WERI-Rb-1 (cell line): ENCODE results near the gene SCAI.
"Not testable (repeated sequence)": the region's sequence is repeated elsewhere in the genome, so short reads cannot be mapped to it uniquely, and the experiment has no call there.

Experiments used
- DNase-seq: peaks from one replicate; pipeline ENCODE4 v3.0.0-alpha.2; 2020
- H3K27ac ChIP-seq: fragments of 250-450 bp; sonication (Bioruptor Pico); 2 replicates; pipeline ENCODE4 v1.5.1; 2020; ENCODE audit warnings: mild to moderate bottlenecking, moderate library complexity
- H3K27me3 ChIP-seq: fragments of 250-450 bp; sonication (Bioruptor Pico); 2 replicates; pipeline ENCODE4 v1.5.1; 2021; ENCODE audit warnings: mild to moderate bottlenecking, low read depth, moderate library complexity; ENCODE audit not compliant: insufficient read depth, severe bottlenecking
- H3K36me3 ChIP-seq: fragments of 250-450 bp; sonication (Bioruptor Pico); 2 replicates; pipeline ENCODE4 v1.5.1; 2020; ENCODE audit warnings: mild to moderate bottlenecking, moderate library complexity
- H3K4me3 ChIP-seq: 2 replicates; pipeline ENCODE4 v1.5.1; 2011; ENCODE audit warnings: low read depth, mild to moderate bottlenecking, control low read depth, low read length
- H3K9me3 ChIP-seq: fragments of 250-450 bp; sonication (Bioruptor Pico); 2 replicates; pipeline ENCODE4 v1.5.1; 2021; ENCODE audit warnings: mild to moderate bottlenecking, moderate library complexity; ENCODE audit not compliant: severe bottlenecking
- CTCF ChIP-seq: IDR thresholded peaks from 2 replicates; pipeline ENCODE4 v1.5.1; 2011; ENCODE audit warnings: low read depth, mild to moderate bottlenecking, control low read depth, inconsistent platforms, low read length

The SCAI gene

GRCh38 chr9:125183054-125183453 is 39.7 kb upstream of the SCAI start:
- no peak for TF ChIP-seq CTCF
- H3K27me3 ChIP-seq: no peaks in the 10 kb centered on the region
- no peak overlapping the region for H3K27ac ChIP-seq
- DNase-seq: no peak
- no peak overlapping the region for H3K4me3 ChIP-seq
- no peaks in the 10 kb centered on the region for H3K9me3 ChIP-seq
- H3K36me3 ChIP-seq: peaks cover 33% of the 10 kb centered on the region

- H3K4me3 ChIP-seq, H3K9me3 ChIP-seq, H3K27me3 ChIP-seq, H3K27ac ChIP-seq, DNase-seq: not testable (repeated sequence)
- peaks cover 22% of the 10 kb centered on the region for H3K36me3 ChIP-seq
These were observed 38.4 kb upstream of the SCAI start for GRCh38 chr9:125181756-125182155.

GRCh38 chr9:125180876-125181275 is 37.5 kb upstream of the SCAI start:
- TF ChIP-seq CTCF: no peak
- Histone ChIP-seq H3K9me3 (no peaks in the 10 kb centered on the region), H3K36me3 (peaks cover 27% of the 10 kb centered on the region), H3K27me3 (no peaks in the 10 kb centered on the region), H3K4me3 (no peak overlapping the region), H3K27ac (no peak overlapping the region)
- DNase-seq: no peak

DNA sequence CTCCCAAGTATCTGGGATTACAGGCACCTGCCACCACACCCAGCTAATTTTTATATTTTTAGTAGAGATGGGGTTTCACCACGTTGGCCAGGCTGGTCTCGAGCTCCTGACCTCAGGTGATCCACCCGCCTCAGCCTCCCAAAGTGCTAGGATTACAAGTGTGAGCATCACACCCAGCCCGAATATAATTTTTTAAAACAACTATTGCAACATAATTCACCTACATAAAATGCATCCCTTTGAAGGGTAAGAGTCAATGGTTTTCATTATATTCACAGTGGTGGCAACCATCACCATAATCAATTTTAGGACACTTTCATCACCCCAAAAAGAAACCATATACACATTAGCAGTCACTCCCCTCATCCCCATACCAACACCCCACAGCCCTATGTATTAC is 36.4 kb upstream of the SCAI start:
- not testable (repeated sequence) for H3K27me3 ChIP-seq, H3K9me3 ChIP-seq, DNase-seq, H3K4me3 ChIP-seq, H3K27ac ChIP-seq
- H3K36me3 ChIP-seq: peaks cover 22% of the 10 kb centered on the region

GRCh38 chr9:125177888-125178287 is 34.6 kb upstream of the SCAI start:
- H3K9me3 ChIP-seq: no peaks in the 10 kb centered on the region
- no peak overlapping the region for H3K27ac ChIP-seq
- TF ChIP-seq CTCF: no peak
- peaks cover 22% of the 10 kb centered on the region for H3K36me3 ChIP-seq
- H3K4me3 ChIP-seq: no peak overlapping the region
- H3K27me3 ChIP-seq: no peaks in the 10 kb centered on the region
- DNase-seq: no peak

DNA sequence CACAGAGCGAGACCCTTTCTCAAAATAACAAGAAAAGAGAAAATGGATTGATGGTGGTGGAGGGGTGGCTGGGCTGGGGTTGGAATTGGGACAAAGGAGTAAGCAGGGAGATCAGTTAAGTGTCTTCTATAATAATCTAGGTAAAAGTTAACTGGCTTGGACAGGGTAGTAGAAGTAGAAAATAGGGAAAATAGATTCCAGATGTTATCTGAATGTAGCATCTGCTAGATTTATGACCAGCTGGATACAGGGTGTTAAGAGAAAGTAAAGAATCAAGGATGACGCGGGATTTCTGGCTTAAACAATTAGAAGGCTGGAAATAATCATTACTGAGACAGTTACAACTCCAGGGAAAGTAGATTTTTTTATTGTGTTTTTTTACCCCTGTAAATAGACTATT is 33.3 kb upstream of the SCAI start:
- no peak overlapping the region for H3K4me3 ChIP-seq
- peaks cover 25% of the 10 kb centered on the region for H3K36me3 ChIP-seq
- no peak for TF ChIP-seq CTCF
- H3K9me3 ChIP-seq: no peaks in the 10 kb centered on the region
- H3K27ac ChIP-seq: no peak overlapping the region
- DNase-seq: no peak
- H3K27me3 ChIP-seq: no peaks in the 10 kb centered on the region

- DNase-seq: no peak
- Histone ChIP-seq H3K9me3 (no peaks in the 10 kb centered on the region), H3K36me3 (peaks cover 47% of the 10 kb centered on the region), H3K27me3 (no peaks in the 10 kb centered on the region), H3K4me3 (no peak overlapping the region), H3K27ac (no peak overlapping the region)
- TF ChIP-seq CTCF: no peak
These were observed 28.9 kb upstream of the SCAI start for GRCh38 chr9:125172031-125172755.
